ENCODE measurements around the gene CNTNAP2.

Gene CNTNAP2

DNA sequence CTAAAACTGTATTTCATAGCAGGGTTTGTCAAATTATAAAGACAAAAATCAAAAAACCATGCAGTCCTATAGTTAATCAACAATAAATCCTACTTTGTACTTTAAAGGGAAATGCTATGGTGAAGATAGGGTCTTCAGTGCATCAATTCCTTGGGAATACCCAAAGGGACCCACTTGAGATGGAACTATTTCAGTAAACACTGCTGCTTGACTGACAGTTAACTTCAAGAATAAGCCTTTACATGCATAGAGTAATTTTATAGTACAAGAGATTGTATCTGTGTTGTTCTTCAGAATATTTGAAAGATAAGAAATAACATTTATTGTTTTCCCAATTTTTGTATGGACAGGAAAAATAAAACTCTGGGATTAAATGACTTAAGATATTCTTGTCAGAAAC lies 1179.6 kb downstream of the CNTNAP2 start:
- no peak for DNase-seq

GRCh38 chr7:147296986-147297385 lies 1180.4 kb downstream of the CNTNAP2 start:
- DNase-seq = no peak

DNA sequence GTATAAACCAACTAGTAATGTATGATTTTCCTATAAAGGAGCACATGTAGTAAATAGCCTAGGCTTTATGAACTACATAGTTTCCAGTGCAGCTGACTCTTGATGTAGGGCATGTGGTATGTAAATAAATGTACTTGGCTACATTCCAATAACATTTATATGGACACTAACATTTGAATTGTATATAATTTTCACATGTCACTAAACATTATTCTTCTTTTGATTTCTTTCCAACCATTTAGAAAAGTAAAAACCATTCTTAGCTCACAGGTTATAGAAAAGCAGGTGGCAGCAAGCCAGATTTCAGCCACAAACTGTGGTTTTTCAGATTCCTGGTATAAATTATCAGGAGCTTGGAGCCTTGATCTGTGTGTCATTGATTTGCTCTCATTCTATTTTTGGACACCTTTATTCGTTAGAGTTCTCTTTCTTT lies 1182.0 kb downstream of the CNTNAP2 start:
- no peak for DNase-seq

DNA sequence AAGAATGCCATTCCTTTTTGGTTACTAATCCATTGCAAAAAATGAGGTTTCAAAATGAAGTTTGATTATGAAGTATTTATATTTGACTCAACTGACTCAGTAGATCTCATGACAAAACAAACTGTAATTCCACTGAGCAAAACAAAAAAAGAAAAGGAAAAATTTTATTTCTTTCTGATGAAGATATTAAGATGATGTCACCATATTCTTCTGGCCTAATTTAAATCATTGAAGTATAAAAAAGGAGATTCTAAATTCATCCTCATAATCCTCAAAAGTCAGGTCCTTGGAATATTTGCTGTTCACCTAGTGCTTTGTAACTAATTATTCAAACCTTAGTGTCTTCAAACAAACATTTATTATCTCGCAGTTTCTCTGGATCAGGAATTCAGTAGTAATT lies 1183.7 kb downstream of the CNTNAP2 start:
- no peak for DNase-seq

DNA sequence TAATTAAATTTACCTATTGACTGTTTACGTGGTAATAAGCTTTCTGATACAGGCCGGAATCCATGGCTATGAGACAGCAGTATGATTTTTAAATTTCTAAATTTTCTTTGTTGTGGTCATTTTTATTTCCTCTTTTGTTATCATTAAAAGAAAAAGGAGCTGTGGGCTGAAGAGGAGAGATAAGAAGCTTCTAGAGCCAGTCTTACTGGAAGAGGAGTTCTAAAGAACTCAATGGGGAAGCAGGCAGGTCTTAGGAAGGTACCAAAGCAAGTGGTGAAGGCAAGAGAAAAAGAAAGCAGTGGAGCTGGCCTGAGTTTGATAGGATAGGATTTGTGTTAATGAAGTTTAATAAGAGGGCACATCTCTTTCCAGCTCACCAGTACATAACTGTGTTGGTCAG lies 1187.8 kb downstream of the CNTNAP2 start:
- no peak for DNase-seq

- no peak for DNase-seq
Observed at GRCh38 chr7:147305827-147306226, 1189.2 kb downstream of the CNTNAP2 start.

DNA sequence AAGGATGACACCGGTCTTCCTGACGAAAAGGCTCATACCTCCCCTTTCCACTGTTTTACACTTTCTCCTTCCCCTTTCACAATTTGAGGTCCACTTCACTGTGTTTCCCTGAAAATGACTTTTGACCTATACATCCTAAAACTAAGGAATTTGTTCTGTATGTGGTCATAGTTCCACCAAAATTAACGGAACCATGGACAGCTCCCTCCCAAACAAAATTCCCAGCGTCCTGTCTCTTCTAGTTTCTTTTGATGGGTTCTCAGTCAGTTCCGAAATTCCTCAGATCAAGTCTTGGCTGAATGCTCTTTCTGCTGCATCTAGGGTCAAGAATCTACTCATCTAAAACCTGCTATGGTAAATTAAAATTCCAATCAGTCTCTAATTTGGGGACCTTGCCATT lies 1191.9 kb downstream of the CNTNAP2 start:
- no peak for DNase-seq

- no peak for DNase-seq
Observed at GRCh38 chr7:147311336-147311735, 1194.7 kb downstream of the CNTNAP2 start.

DNA sequence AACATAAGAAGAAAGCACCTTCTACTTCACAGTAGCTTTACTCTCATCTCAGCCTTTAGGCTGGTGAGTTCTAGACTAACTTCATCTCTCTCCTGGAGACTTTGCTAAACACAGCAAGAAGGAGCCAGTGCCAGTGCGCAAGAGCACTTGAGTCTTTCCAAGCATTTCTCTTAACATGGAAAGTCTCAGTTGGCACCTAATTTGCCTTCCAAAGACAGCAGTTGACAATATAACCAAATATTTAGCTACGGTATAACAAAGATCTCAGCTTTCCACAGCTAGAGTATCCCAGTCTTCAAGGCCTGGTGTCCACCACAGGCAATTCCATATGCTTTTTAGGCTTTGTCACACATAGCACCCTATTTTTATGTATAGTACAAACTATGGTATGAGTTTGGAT lies 1204.9 kb downstream of the CNTNAP2 start:
- no peak for DNase-seq

DNA sequence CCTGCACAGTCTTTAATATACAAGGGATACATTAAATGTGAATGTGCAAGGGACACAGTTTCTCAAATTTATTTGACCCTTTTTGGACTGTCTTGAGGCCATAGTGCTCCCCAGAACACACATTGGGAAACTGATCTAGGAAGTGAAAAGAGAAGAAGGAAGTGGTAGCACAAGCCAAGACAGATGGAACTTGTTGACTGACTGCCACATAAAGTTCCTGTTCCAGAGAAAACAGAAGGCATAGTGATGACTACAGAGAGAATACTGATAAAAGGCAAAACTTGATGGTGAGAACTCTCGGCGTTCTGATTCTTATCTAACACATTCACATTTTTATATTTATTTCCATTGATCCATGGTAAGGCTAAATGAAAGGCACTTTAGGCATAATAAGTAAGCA lies 1216.4 kb downstream of the CNTNAP2 start:
- DNase-seq = no peak

DNA sequence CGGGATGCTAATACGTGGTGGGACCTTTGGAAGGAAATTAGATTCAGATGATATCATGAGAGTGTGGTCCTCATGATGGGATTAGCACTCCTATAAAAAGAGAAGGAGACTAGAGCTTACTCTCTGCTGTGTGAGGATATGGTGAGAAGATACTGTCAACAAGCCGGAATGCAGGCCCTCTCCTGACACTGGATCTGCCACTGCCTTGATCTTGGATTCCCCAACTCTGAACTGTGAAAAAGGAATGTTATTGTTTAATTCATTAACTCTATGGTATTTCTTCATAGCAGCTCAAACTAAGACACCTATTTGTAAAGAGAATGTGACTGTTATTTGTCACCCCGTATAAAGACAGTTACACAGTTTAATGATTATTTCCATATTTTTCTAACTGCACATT lies 1246.5 kb downstream of the CNTNAP2 start:
- no peak for DNase-seq

DNA sequence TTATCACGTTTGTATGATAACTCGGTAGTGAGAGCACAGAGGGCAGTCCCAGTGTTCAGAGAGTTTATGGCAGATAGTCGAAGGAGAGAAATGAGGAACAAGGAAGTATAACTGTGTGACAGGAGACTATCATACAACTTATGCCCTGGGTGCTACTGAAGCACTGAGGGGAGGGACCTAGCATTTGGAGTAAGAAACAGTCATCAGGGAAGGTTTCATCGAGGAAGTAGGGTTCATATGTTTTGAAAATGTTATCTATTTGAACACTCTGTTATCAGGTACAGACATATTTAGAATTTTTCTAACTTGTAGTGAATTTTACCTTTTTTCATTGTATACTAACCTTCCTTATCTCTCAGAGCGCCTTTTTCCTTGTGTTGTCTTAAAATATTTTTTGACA lies 1259.6 kb downstream of the CNTNAP2 start:
- DNase-seq = no peak

DNA sequence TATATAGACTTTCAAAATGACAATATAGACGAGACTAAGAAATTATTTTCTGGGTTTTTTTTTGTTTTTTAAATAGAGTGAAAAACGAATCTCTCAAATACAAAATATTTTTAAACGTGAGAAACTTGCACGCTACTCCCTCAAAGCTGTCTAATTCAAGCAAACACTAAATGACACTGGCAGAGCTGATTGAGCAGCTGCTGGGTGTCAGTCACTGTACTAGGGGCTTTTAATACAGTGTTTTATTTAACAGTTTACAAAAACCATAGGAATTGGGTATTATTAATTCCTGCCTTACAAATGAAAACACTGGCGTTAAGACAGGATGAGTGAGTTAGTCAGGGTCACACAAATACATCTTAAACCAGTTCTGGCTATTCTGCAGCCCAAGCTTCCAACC lies 1264.3 kb downstream of the CNTNAP2 start:
- no peak for DNase-seq

- no peak for DNase-seq
Observed at GRCh38 chr7:147394329-147394728, 1277.7 kb downstream of the CNTNAP2 start.

GRCh38 chr7:147400221-147400689 lies 1283.7 kb downstream of the CNTNAP2 start:
- no peak for DNase-seq

GRCh38 chr7:147400925-147401324 lies 1284.3 kb downstream of the CNTNAP2 start:
- no peak for DNase-seq

GRCh38 chr7:147405621-147406020 lies 1289.0 kb downstream of the CNTNAP2 start:
- no peak for DNase-seq

DNA sequence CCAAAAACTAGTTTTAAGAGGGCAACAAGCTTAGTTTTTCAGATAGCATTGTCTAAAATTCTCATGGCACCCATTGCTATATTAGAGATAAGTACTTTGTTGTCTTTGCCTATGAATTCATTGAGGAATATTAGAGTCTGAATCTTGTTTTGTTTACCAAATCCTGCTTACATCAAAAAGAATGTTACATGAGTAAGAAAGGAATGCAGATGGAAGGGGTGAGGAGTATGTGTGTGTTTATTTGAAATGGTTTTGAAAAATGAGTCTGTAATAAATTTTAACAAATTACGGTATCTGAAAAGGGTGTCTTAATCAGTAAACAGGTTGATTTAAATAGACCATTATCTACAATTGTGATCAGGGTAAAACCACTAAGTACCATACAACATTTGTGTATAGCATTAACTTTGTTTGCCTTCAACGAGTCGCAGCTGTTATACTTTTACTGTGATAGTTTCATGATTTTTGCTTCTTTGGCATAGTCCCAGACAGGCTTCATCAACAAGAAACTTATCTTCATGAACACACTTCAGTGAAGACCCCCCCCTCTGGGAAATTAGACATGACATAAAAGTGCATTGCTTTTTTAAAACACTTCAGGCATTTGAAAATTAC lies 1290.0 kb downstream of the CNTNAP2 start:
- no peak for DNase-seq

DNA sequence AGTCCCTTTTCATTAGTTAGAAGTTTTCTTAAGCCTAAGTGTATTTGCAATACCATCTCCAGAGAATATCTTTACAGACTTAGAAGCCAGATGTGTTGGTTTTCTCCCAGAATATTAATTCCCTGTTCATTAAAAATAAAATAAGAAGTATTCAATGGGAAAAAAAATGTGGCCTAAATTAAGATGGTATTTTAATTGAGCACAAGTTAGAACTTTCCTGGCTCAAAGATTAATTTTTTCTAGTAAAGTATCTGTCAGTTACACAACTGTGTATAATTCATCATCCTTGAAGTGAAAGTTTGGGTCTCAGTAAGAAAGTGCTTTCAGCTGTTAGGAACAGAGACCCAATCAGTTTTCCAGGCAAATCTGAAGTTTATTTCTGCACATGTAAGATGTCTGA lies 1294.5 kb downstream of the CNTNAP2 start:
- no peak for DNase-seq

GRCh38 chr7:147412109-147412508 lies 1295.5 kb downstream of the CNTNAP2 start:
- DNase-seq = no peak

- no peak for DNase-seq
Observed at GRCh38 chr7:147412782-147413556, 1296.4 kb downstream of the CNTNAP2 start.

GRCh38 chr7:147413557-147413870 lies 1296.9 kb downstream of the CNTNAP2 start:
- no peak for DNase-seq

- no peak for DNase-seq
Observed at GRCh38 chr7:147415991-147416390, 1299.4 kb downstream of the CNTNAP2 start.

- no peak for DNase-seq
Observed at GRCh38 chr7:147418966-147419365, 1302.4 kb downstream of the CNTNAP2 start.

- no peak for DNase-seq
Observed at GRCh38 chr7:147423875-147424274, 1307.3 kb downstream of the CNTNAP2 start.

Measured in DMS 273 treated with DMSO at 0.1 percent for 48 hours (cell line).